CD4-positive, alpha-beta T cell treated with Interferon gamma for 1 hour (primary cell): ENCODE measurements around the gene CHN1.

Experiments used
- DNase-seq: peaks from one replicate; pipeline ENCODE4 v3.0.0-alpha.2; 2020

CHN1 gene

GRCh38 chr2:174780856-174781255, 224.3 kb downstream of the CHN1 start:
- no peak for DNase-seq

- no peak for DNase-seq
These were observed 224.9 kb downstream of the CHN1 start for GRCh38 chr2:174780191-174780840.

GRCh38 chr2:174779361-174779928, 225.7 kb downstream of the CHN1 start:
- no peak for DNase-seq

- peak; percentile 80 for DNase-seq
These were observed 226.8 kb downstream of the CHN1 start for GRCh38 chr2:174778085-174778981.

GRCh38 chr2:174777347-174778084, 227.7 kb downstream of the CHN1 start:
- DNase-seq = no peak

- no peak for DNase-seq
These were observed 228.5 kb downstream of the CHN1 start for GRCh38 chr2:174776675-174777074.

GRCh38 chr2:174776223-174776622, 229.0 kb downstream of the CHN1 start:
- DNase-seq = no peak

- no peak for DNase-seq
These were observed 229.6 kb downstream of the CHN1 start for GRCh38 chr2:174775571-174775980.

- no peak for DNase-seq
These were observed 230.3 kb downstream of the CHN1 start for GRCh38 chr2:174774886-174775285.

- DNase-seq = no peak
These were observed 232.0 kb downstream of the CHN1 start for GRCh38 chr2:174773215-174773614.

GRCh38 chr2:174772472-174772801, 232.7 kb downstream of the CHN1 start:
- no peak for DNase-seq

GRCh38 chr2:174771631-174772471, 233.3 kb downstream of the CHN1 start:
- peak; percentile 15 for DNase-seq

GRCh38 chr2:174771136-174771535, 234.0 kb downstream of the CHN1 start:
- no peak for DNase-seq

GRCh38 chr2:174768557-174768956, 236.6 kb downstream of the CHN1 start:
- no peak for DNase-seq

- DNase-seq = no peak
These were observed 238.9 kb downstream of the CHN1 start for GRCh38 chr2:174766271-174766670.

- no peak for DNase-seq
These were observed 239.6 kb downstream of the CHN1 start for GRCh38 chr2:174765576-174765975.

GRCh38 chr2:174764280-174765255, 240.6 kb downstream of the CHN1 start, which contains the start of gene CHRNA1:
Gene CHRNA1, minus strand, starts transcription at chr2:174764472. Its CDS starts 78 bp downstream, at chr2:174764394.
- DNase-seq = no peak

- DNase-seq = no peak
These were observed 241.4 kb downstream of the CHN1 start for GRCh38 chr2:174763780-174764179.

- DNase-seq = no peak
These were observed 242.7 kb downstream of the CHN1 start for GRCh38 chr2:174762464-174762863.

- DNase-seq = no peak
These were observed 243.3 kb downstream of the CHN1 start for GRCh38 chr2:174761837-174762236.
